ENCODE results near the gene NCOA3. TPM values are rescaled to one million over a fixed set of nuclear protein-coding genes. Genes with fewer than 3 reads are reported as not detected.

NCOA3 gene
- total RNA-seq, 1 donor from 2014 or later = 24.6 TPM

GRCh38 chr20:47622118-47622665 lies 120.5 kb downstream of the NCOA3 start:
- Mint-ChIP-seq H3K36me3 (ENCODE audit: unreplicated experiment) (no peaks in the 10 kb centered on the region), H3K27ac (ENCODE audit: unreplicated experiment) (no peak overlapping the region), H3K9me3 (ENCODE audit: unreplicated experiment) (no peaks in the 10 kb centered on the region), H3K27me3 (ENCODE audit: unreplicated experiment) (peaks cover 1% of the 10 kb centered on the region), H3K4me3 (ENCODE audit: unreplicated experiment) (no peak overlapping the region), H3K4me1 (ENCODE audit: low read depth, unreplicated experiment) (peaks cover 3% of the 10 kb centered on the region)
- no peak for TF ChIP-seq CTCF (IDR thresholded peaks at IDR 0.05; ENCODE audit: partially characterized antibody, unreplicated experiment)
- no peak for DNase-seq

DNA sequence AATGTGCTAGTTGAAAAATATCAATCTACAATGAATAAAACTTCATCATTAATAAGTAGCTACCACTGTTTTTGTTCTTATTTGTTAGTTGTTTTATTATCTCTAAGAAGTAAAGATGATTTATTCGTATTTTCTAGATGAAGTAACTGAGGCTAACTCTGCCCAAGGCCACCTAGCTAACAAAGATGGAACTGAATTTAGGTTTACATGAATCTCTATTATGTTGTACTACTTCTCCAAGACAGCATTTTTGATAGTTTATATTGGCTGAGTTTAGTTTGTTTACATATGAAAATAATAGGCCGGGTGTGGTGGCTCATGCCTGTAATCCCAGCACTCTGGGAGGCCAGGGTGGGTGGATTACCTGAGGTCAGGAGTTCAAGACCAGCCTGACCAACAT lies 121.5 kb downstream of the NCOA3 start:
- H3K9me3 Mint-ChIP-seq (ENCODE audit: unreplicated experiment) = no peaks in the 10 kb centered on the region
- DNase-seq = no peak
- no peak overlapping the region for H3K4me3 Mint-ChIP-seq (ENCODE audit: unreplicated experiment)
- peaks cover 1% of the 10 kb centered on the region for H3K27me3 Mint-ChIP-seq (ENCODE audit: unreplicated experiment)
- H3K27ac Mint-ChIP-seq (ENCODE audit: unreplicated experiment) = no peak overlapping the region
- TF ChIP-seq CTCF (IDR thresholded peaks at IDR 0.05; ENCODE audit: partially characterized antibody, unreplicated experiment) = no peak
- H3K4me1 Mint-ChIP-seq (ENCODE audit: low read depth, unreplicated experiment) = peaks cover 3% of the 10 kb centered on the region
- H3K36me3 Mint-ChIP-seq (ENCODE audit: unreplicated experiment) = no peaks in the 10 kb centered on the region

- no peaks in the 10 kb centered on the region for H3K9me3 Mint-ChIP-seq (ENCODE audit: unreplicated experiment)
- no peak for DNase-seq
- no peak for TF ChIP-seq CTCF (IDR thresholded peaks at IDR 0.05; ENCODE audit: partially characterized antibody, unreplicated experiment)
- no peaks in the 10 kb centered on the region for H3K4me1 Mint-ChIP-seq (ENCODE audit: low read depth, unreplicated experiment)
- no peaks in the 10 kb centered on the region for H3K36me3 Mint-ChIP-seq (ENCODE audit: unreplicated experiment)
- no peak overlapping the region for H3K4me3 Mint-ChIP-seq (ENCODE audit: unreplicated experiment)
- no peaks in the 10 kb centered on the region for H3K27me3 Mint-ChIP-seq (ENCODE audit: unreplicated experiment)
- H3K27ac Mint-ChIP-seq (ENCODE audit: unreplicated experiment) = no peak overlapping the region
Observed at GRCh38 chr20:47627540-47627939, 125.9 kb downstream of the NCOA3 start.

DNA sequence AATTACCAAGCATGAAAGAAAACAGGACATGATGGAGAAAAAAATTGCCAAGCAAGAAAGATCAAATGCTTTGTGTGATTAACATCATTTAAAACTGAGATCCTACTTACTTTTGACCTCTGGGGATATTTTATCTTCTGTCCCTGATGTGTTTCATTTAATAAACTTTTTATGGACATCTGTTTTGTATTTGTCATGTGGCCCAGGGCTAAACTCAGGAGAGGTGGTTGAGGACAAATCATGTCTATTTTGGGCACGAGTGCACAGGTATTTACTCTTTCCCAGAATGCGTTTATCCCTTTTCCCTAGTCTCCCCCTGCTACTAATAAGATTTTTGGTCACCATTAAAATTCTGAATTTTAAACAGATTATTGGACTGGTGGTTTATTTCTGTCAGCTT lies 128.2 kb downstream of the NCOA3 start:
- no peak overlapping the region for H3K4me3 Mint-ChIP-seq (ENCODE audit: unreplicated experiment)
- no peaks in the 10 kb centered on the region for H3K27me3 Mint-ChIP-seq (ENCODE audit: unreplicated experiment)
- DNase-seq = no peak
- H3K36me3 Mint-ChIP-seq (ENCODE audit: unreplicated experiment) = no peaks in the 10 kb centered on the region
- H3K4me1 Mint-ChIP-seq (ENCODE audit: low read depth, unreplicated experiment) = no peaks in the 10 kb centered on the region
- no peak for TF ChIP-seq CTCF (IDR thresholded peaks at IDR 0.05; ENCODE audit: partially characterized antibody, unreplicated experiment)
- no peaks in the 10 kb centered on the region for H3K9me3 Mint-ChIP-seq (ENCODE audit: unreplicated experiment)
- H3K27ac Mint-ChIP-seq (ENCODE audit: unreplicated experiment) = no peak overlapping the region

DNA sequence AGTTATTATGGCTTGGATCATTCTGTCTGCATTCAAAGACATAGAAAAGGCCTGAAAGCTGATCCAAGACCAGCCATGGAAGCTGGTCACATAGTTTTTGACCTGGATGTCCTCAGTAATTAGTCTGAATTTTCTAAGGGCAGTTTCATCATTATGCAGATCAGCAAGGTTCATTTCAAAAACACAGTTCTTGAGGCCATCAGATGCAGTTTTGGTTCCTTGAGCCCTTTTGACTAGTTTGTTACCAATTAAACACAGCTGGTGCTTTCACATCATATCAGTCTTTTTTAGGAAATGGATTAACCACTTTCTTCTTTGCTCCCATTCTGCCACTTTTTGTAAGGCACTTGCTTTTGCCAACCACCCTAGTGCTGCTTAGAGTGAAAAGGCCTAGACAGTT lies 129.4 kb downstream of the NCOA3 start:
- DNase-seq = no peak
- TF ChIP-seq CTCF (IDR thresholded peaks at IDR 0.05; ENCODE audit: partially characterized antibody, unreplicated experiment) = no peak
- H3K4me1 Mint-ChIP-seq (ENCODE audit: low read depth, unreplicated experiment) = no peaks in the 10 kb centered on the region
- peaks cover 1% of the 10 kb centered on the region for H3K9me3 Mint-ChIP-seq (ENCODE audit: unreplicated experiment)
- H3K36me3 Mint-ChIP-seq (ENCODE audit: unreplicated experiment) = no peaks in the 10 kb centered on the region
- no peaks in the 10 kb centered on the region for H3K27me3 Mint-ChIP-seq (ENCODE audit: unreplicated experiment)
- H3K27ac Mint-ChIP-seq (ENCODE audit: unreplicated experiment) = no peak overlapping the region
- no peak overlapping the region for H3K4me3 Mint-ChIP-seq (ENCODE audit: unreplicated experiment)

Measured in glutamatergic neuron (in vitro differentiated cells).